CD4-positive, alpha-beta T cell (primary cell): ENCODE measurements around the gene CCSER1. TPM values are rescaled to one million over a fixed set of nuclear protein-coding genes. Genes with fewer than 3 reads are reported as not detected.

Source experiments
- ATAC-seq: fragments of 200-7000 bp; cut with Tn5 transposase; one replicate; pipeline ENCODE4 v1.10.0; 2022; ENCODE audit warnings: mild to moderate bottlenecking; ENCODE audit not compliant: poor library complexity
- CTCF ChIA-PET: fragments of 350-600 bp; sonication (Branson Sonifier 250); formaldehyde crosslinking; loops from one replicate; lab custom pipeline; 2021; ENCODE audit warnings: antibody characterized with exemption, inconsistent platforms; lab: Charles Lee
- POLR2A ChIA-PET: fragments of 350-600 bp; sonication (Branson Sonifier 250); formaldehyde crosslinking; loops from one replicate; lab custom pipeline; 2021; ENCODE audit warnings: antibody characterized with exemption, inconsistent platforms; lab: Charles Lee
- DNase-seq, 14 experiments: peaks; one replicate each; pipeline ENCODE4 v3.0.0-alpha.2; 2013 to 2020; ENCODE audit warnings: mixed read lengths in 2 of 14
- H3K27ac ChIP-seq, 2 donors: one replicate each; pipeline versions ENCODE4 v1.5.1 to v1.7.0; 2013; ENCODE audit warnings: low read length in 2 of 2, low read depth in 1 of 2, mild to moderate bottlenecking in 1 of 2
- H3K27me3 ChIP-seq, 2 experiments: 1 replicate in 1 of 2; 2 replicates in 1 of 2; pipeline versions ENCODE4 v1.6.1 to v1.7.0; 2013; ENCODE audit warnings: low read length in 2 of 2, control low read depth in 1 of 2, mild to moderate bottlenecking in 1 of 2, moderate library complexity in 1 of 2; ENCODE audit not compliant: insufficient read depth in 2 of 2, control insufficient read depth in 1 of 2
- H3K36me3 ChIP-seq: one replicate; pipeline ENCODE4 v1.6.1; 2013; ENCODE audit warnings: low read length, control low read depth; ENCODE audit not compliant: insufficient read depth
- H3K4me1 ChIP-seq: one replicate; pipeline ENCODE4 v1.6.1; 2013; ENCODE audit warnings: low read length, control low read depth; ENCODE audit not compliant: insufficient read depth
- H3K4me3 ChIP-seq: one replicate; pipeline ENCODE4 v1.5.1; 2013; ENCODE audit warnings: mild to moderate bottlenecking, low read length, moderate library complexity
- H3K9me3 ChIP-seq, 2 experiments: 1 replicate in 1 of 2; 2 replicates in 1 of 2; pipeline versions ENCODE4 v1.6.1 to v1.7.0; 2013; ENCODE audit warnings: low read length in 2 of 2, mild to moderate bottlenecking in 2 of 2, control low read depth in 1 of 2, moderate library complexity in 1 of 2; ENCODE audit not compliant: control insufficient read depth in 1 of 2, insufficient read depth in 1 of 2
- H3K27ac Mint-ChIP-seq: one replicate; pipeline ENCODE4 v1.8.0; 2020; ENCODE audit warnings: mixed read lengths
- H3K27me3 Mint-ChIP-seq: one replicate; pipeline ENCODE4 v1.8.0; 2021; ENCODE audit warnings: mixed read lengths
- H3K36me3 Mint-ChIP-seq: one replicate; pipeline ENCODE4 v1.8.0; 2021; ENCODE audit warnings: low read depth, mixed read lengths
- H3K4me1 Mint-ChIP-seq: one replicate; pipeline ENCODE4 v1.8.0; 2021; ENCODE audit warnings: low read depth, mixed read lengths
- H3K4me3 Mint-ChIP-seq: one replicate; pipeline ENCODE4 v1.8.0; 2020; ENCODE audit warnings: mild to moderate bottlenecking, mixed read lengths
- H3K9me3 Mint-ChIP-seq: one replicate; pipeline ENCODE4 v1.8.0; 2020; ENCODE audit warnings: mixed read lengths
- CTCF ChIP-seq: fragments of 200-600 bp; IDR thresholded peaks from one replicate; pipeline ENCODE4 v1.8.0; 2022; ENCODE audit warnings: antibody characterized with exemption, mild to moderate bottlenecking
- intact Hi-C, 2 experiments: fragments of 100-400 bp; cut with DNase I in 1 of 2; cut with micrococcal nuclease in 1 of 2; formaldehyde crosslinking; loops; one replicate each; pipeline versions ENCODE4 v1.15.1 to v1.9.0; 2023 to 2025; cut with DNase I, micrococcal nuclease
- total RNA-seq, 174 experiments: library from RNA in 2 of 174; stranded (reverse) in 2 of 174; gene quantifications; one replicate each; pipeline ENCODE4 v1.2.3 and lab custom pipeline; 2021 to 2026

CCSER1 gene
- total RNA-seq, 2 experiments from 2014 or later, result 0.36 to 0.71 TPM

DNA sequence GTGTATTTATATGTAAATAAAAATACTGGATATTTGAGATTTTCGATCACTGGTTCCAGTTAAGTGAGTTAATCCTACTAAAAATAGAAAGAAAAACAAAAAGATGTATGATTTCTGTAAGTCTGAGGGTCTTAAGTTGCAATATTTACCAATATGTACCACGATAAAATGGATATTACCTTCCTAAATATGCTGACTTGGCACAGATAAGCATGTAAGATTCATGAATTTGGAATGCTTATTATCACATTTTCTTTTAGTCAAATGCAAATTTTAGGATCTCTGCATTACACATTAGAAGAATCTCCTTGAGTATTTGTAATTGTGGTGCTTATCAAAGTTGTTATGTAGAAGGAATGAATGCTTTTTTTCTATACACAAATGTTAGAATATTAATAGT is 1158.3 kb downstream of the CCSER1 start:
- Mint-ChIP-seq H3K27me3 (no peaks in the 10 kb centered on the region), H3K4me3 (no peak overlapping the region), H3K9me3 (peaks cover 10% of the 10 kb centered on the region), H3K27ac (no peak overlapping the region), H3K36me3 (no peaks in the 10 kb centered on the region), H3K4me1 (no peaks in the 10 kb centered on the region)
- no peaks in the 10 kb centered on the region for H3K27me3 ChIP-seq
- DNase-seq, result no peak
- H3K4me3 ChIP-seq, result no peak overlapping the region
- H3K9me3 ChIP-seq, result peaks cover 3 to 5% of the 10 kb centered on the region in 2 experiments
- no peak for ATAC-seq
- no peaks in the 10 kb centered on the region for H3K36me3 ChIP-seq
- TF ChIP-seq CTCF, result no peak
- ChIA-PET POLR2A (no interaction called here), CTCF (no interaction called here)
- no peak overlapping the region for H3K27ac ChIP-seq
- intact Hi-C loops, result no loop called here
- no peaks in the 10 kb centered on the region for H3K4me1 ChIP-seq

DNA sequence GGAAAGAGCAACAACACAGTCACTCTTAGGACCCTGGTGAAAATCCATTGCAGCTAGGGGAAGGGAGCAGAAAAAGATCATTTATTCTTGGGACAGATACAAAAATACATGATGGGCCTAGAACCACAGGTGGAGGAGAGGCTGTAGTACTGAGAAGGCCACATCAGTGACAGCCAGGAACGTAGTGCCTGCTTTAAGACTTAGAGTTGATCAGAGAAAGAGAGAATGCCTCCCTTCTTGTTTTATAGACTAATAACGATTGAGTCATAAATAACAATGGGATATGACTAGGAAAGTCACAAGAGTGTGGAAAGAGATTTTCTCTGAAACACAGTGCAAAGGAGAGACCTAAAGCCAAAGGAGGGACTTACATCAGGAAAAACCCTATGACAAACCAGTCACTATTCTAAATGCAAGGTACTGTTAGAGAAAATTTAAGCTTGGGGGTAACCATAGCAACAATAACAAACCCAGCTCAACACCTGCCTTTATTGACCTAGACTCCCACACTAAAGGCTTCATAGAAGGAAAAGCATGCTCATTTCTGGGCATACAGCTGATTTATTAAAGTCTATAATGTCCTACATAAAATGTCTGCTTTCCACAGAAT is 1161.6 kb downstream of the CCSER1 start:
- peaks cover 9% of the 10 kb centered on the region for H3K9me3 Mint-ChIP-seq
- H3K4me3 ChIP-seq, result no peak overlapping the region
- H3K27ac ChIP-seq, result no peak overlapping the region
- no peaks in the 10 kb centered on the region for H3K9me3 ChIP-seq
- H3K27me3 Mint-ChIP-seq, result no peaks in the 10 kb centered on the region
- ATAC-seq (no peak), DNase-seq (no peak)
- H3K36me3 Mint-ChIP-seq, result no peaks in the 10 kb centered on the region
- no peak overlapping the region for H3K27ac Mint-ChIP-seq
- H3K36me3 ChIP-seq, result no peaks in the 10 kb centered on the region
- no peak for TF ChIP-seq CTCF
- intact Hi-C loops, result no loop called here
- CTCF ChIA-PET, result no interaction called here
- H3K4me1 Mint-ChIP-seq, result no peaks in the 10 kb centered on the region
- H3K4me3 Mint-ChIP-seq, result no peak overlapping the region
- no peaks in the 10 kb centered on the region for H3K27me3 ChIP-seq
- POLR2A ChIA-PET, result no interaction called here
- no peaks in the 10 kb centered on the region for H3K4me1 ChIP-seq

GRCh38 chr4:91298156-91298700 is 1171.0 kb downstream of the CCSER1 start:
- Mint-ChIP-seq H3K4me1 (no peaks in the 10 kb centered on the region), H3K27ac (no peak overlapping the region), H3K4me3 (no peak overlapping the region), H3K36me3 (no peaks in the 10 kb centered on the region), H3K9me3 (peaks cover 6% of the 10 kb centered on the region), H3K27me3 (no peaks in the 10 kb centered on the region)
- Histone ChIP-seq H3K27ac (no peak overlapping the region), H3K4me1 (no peaks in the 10 kb centered on the region), H3K9me3 (no peaks in the 10 kb centered on the region), H3K4me3 (no peak overlapping the region), H3K27me3 (no peaks in the 10 kb centered on the region), H3K36me3 (no peaks in the 10 kb centered on the region)
- CTCF ChIA-PET, result no interaction called here
- POLR2A ChIA-PET, result no interaction called here
- intact Hi-C loops, result no loop called here
- ATAC-seq, result no peak
- no peak for TF ChIP-seq CTCF
- DNase-seq, result no peak
